ENCODE results near the gene WBP2NL.

DNA sequence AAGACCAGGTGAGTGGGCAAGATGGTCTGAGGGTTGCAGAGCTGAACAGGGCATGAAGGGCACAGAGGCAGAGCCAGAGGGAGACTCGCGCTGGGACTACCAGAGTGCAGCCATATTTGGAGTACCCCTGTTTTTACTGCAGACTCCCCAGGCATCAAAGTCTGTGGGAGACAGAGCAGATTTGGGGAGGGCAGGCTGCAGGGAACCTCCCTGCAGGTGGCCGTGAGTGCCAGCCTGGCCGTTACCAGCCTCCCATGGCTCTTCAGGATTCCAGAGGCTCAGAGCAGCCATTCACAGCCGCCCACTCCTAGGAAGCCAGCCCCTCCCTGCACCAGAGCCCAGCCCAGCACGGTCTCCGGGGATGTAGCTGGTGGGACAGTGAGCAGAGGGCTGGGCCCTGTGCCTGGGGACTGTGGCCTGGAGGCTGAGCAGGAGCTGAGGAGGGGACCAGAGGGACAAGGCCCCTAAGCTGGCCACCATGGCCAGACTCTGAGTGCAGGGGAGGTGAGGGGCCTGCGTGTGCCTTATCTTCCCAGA is 29.4 kb upstream of the WBP2NL start, which contains the start of gene SEPTIN3:
- TF ChIP-seq, protein P1, sequence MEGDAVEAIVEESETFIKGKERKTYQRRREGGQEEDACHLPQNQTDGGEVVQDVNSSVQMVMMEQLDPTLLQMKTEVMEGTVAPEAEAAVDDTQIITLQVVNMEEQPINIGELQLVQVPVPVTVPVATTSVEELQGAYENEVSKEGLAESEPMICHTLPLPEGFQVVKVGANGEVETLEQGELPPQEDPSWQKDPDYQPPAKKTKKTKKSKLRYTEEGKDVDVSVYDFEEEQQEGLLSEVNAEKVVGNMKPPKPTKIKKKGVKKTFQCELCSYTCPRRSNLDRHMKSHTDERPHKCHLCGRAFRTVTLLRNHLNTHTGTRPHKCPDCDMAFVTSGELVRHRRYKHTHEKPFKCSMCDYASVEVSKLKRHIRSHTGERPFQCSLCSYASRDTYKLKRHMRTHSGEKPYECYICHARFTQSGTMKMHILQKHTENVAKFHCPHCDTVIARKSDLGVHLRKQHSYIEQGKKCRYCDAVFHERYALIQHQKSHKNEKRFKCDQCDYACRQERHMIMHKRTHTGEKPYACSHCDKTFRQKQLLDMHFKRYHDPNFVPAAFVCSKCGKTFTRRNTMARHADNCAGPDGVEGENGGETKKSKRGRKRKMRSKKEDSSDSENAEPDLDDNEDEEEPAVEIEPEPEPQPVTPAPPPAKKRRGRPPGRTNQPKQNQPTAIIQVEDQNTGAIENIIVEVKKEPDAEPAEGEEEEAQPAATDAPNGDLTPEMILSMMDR (IDR thresholded peaks at IDR 0.05), result no peak
- TF ChIP-seq EZH2 (IDR thresholded peaks at IDR 0.05) (no peak), EZH2phosphoT487 (IDR thresholded peaks at IDR 0.05) (no peak)

Measured in neural progenitor cell (in vitro differentiated cells).